HCT116 (cell line): ENCODE measurements around the gene GABRR3. TPM values are rescaled to one million over a fixed set of nuclear protein-coding genes. Genes with fewer than 3 reads are reported as not detected.

Experiments
- ATAC-seq: fragments of 200-7000 bp; cut with Tn5 transposase; 2 replicates; pipeline ENCODE4 v1.9.1; 2020; ENCODE audit warnings: mild to moderate bottlenecking, moderate library complexity
- BruUV-seq: library from RNA; stranded (reverse); fragments of 400-500 nt; replicated peaks from 2 replicates; lab custom pipeline; 2021; lab: Mats Ljungman, UMichigan
- CTCF ChIA-PET: fragments of 300-600 bp; sonication (Branson Sonifier 250); formaldehyde crosslinking; loops from one replicate; lab custom pipeline; 2021; ENCODE audit warnings: antibody characterized with exemption; lab: Charles Lee
- POLR2A ChIA-PET: fragments of 300-600, 350-600 bp; sonication (Branson Sonifier 250); formaldehyde crosslinking; loops from one replicate; lab custom pipeline; 2021; ENCODE audit warnings: antibody characterized with exemption; lab: Charles Lee
- RAD21 ChIA-PET, 2 experiments: fragments of 300-600 bp; sonication (Branson Sonifier 250); formaldehyde crosslinking; loops; one replicate each; lab custom pipeline; 2023; ENCODE audit warnings: low total read pairs in 2 of 2; ENCODE audit not compliant: uncharacterized antibody in 2 of 2, unreplicated experiment in 2 of 2, low non-redundant PET in 1 of 2; lab: Charles Lee
- DNase-seq: peaks from one replicate; pipeline ENCODE4 v3.0.0-alpha.2; 2010; ENCODE audit warnings: low read depth, low spot score
- H2AFZ ChIP-seq: fragments of 200-600 bp; shearing (Covaris generic), sonication (generic); 2 replicates; pipeline ENCODE4 v1.6.1; 2017; ENCODE audit warnings: low read depth, mixed run types, mixed read lengths, antibody characterized with exemption, low read length; ENCODE audit not compliant: poor library complexity, severe bottlenecking
- H3K27ac ChIP-seq: 2 replicates; pipeline ENCODE4 v1.5.1; 2012; ENCODE audit warnings: low read depth, low read length
- H3K27me3 ChIP-seq: fragments of 200-600 bp; sonication (generic); 2 replicates; pipeline ENCODE4 v1.6.1; 2016; ENCODE audit warnings: mixed run types, low read length, mixed read lengths; ENCODE audit not compliant: insufficient read depth
- H3K36me3 ChIP-seq, 2 experiments: fragments of 200-500 bp in 1 of 2; fragments of 200-600 bp in 1 of 2; sonication (Bioruptor generic) in 1 of 2; sonication (generic) in 1 of 2; 2 replicates each; pipeline versions ENCODE4 v1.5.1 to v1.6.1; 2014 to 2016; ENCODE audit warnings: low read length in 2 of 2, inconsistent platforms in 1 of 2, mixed read lengths in 1 of 2, mixed run types in 1 of 2; ENCODE audit not compliant: insufficient read depth in 2 of 2, control insufficient read depth in 1 of 2
- H3K4me1 ChIP-seq, 2 experiments: fragments of 200-600 bp in 1 of 2; sonication (generic) in 1 of 2; 2 replicates each; pipeline versions ENCODE4 v1.5.1 to v1.6.1; 2012 to 2017; ENCODE audit warnings: low read length in 2 of 2, inconsistent platforms in 1 of 2, mild to moderate bottlenecking in 1 of 2, mixed read lengths in 1 of 2, mixed run types in 1 of 2, moderate library complexity in 1 of 2; ENCODE audit not compliant: insufficient read depth in 2 of 2, control insufficient read depth in 1 of 2
- H3K4me2 ChIP-seq: fragments of 200-600 bp; sonication (generic); 2 replicates; pipeline ENCODE4 v1.6.1; 2017; ENCODE audit warnings: mixed run types, low read length, mixed read lengths
- H3K4me3 ChIP-seq, 2 experiments: fragments of 200-600 bp in 1 of 2; sonication (generic) in 1 of 2; replicated peaks in 1 of 2; 2 replicates each; pipeline ENCODE4 v1.5.1; 2011 to 2016; ENCODE audit warnings: low read length in 2 of 2, control low read depth in 1 of 2, low read depth in 1 of 2, mild to moderate bottlenecking in 1 of 2, mixed read lengths in 1 of 2, mixed run types in 1 of 2
- H3K79me2 ChIP-seq: fragments of 200-600 bp; sonication (generic); 2 replicates; pipeline ENCODE4 v1.6.1; 2017; ENCODE audit warnings: mild to moderate bottlenecking, mixed run types, low read length, moderate library complexity, mixed read lengths; ENCODE audit not compliant: insufficient read depth
- H3K9ac ChIP-seq: fragments of 200-600 bp; sonication (generic); 2 replicates; pipeline ENCODE4 v1.6.1; 2016; ENCODE audit warnings: low read length, mixed read lengths
- H3K9me2 ChIP-seq: fragments of 200-600 bp; sonication (generic), shearing (Covaris generic); 2 replicates; pipeline ENCODE4 v1.6.1; 2017; ENCODE audit warnings: mixed run types, mild to moderate bottlenecking, moderate library complexity; ENCODE audit not compliant: insufficient read depth
- H3K9me3 ChIP-seq, 2 experiments: fragments of 200-500 bp in 1 of 2; fragments of 200-600 bp in 1 of 2; sonication (Bioruptor generic) in 1 of 2; sonication (generic) in 1 of 2; 2 replicates each; pipeline ENCODE4 v1.6.1; 2014 to 2017; ENCODE audit warnings: low read length in 2 of 2, mixed read lengths in 2 of 2, inconsistent platforms in 1 of 2, low read depth in 1 of 2, mild to moderate bottlenecking in 1 of 2, mixed run types in 1 of 2, moderate library complexity in 1 of 2; ENCODE audit not compliant: control insufficient read depth in 1 of 2, insufficient read depth in 1 of 2
- H4K20me1 ChIP-seq: fragments of 200-600 bp; sonication (generic), shearing (Covaris generic); 2 replicates; pipeline ENCODE4 v1.6.1; 2017; ENCODE audit warnings: mixed run types, mild to moderate bottlenecking, moderate library complexity; ENCODE audit not compliant: insufficient read depth
- ATF3 ChIP-seq: IDR thresholded peaks from 2 replicates; pipeline ENCODE4 v1.6.1; 2012
- CBX3 ChIP-seq: IDR thresholded peaks from 2 replicates; pipeline ENCODE4 v1.6.1; 2012; ENCODE audit warnings: low read depth
- CEBPB ChIP-seq: IDR thresholded peaks from 2 replicates; pipeline ENCODE4 v1.6.1; 2012; ENCODE audit warnings: low read depth
- EGR1 ChIP-seq: IDR thresholded peaks from 2 replicates; pipeline ENCODE4 v1.6.1; 2012; ENCODE audit warnings: low read depth
- ELF1 ChIP-seq: IDR thresholded peaks from 2 replicates; pipeline ENCODE4 v1.6.1; 2012; ENCODE audit warnings: low read depth, borderline replicate concordance
- EZH2 ChIP-seq: fragments of 200-600 bp; sonication (generic); IDR thresholded peaks from 2 replicates; pipeline ENCODE4 v1.6.1; 2017; ENCODE audit warnings: antibody characterized with exemption, mixed run types
- EZH2phosphoT487 ChIP-seq: fragments of 200-600 bp; IDR thresholded peaks from 2 replicates; pipeline ENCODE4 v1.6.1; 2018; ENCODE audit warnings: antibody characterized with exemption, borderline replicate concordance
- FOSL1 ChIP-seq: IDR thresholded peaks from 2 replicates; pipeline ENCODE4 v1.6.1; 2012; ENCODE audit warnings: low read depth
- JUND ChIP-seq: IDR thresholded peaks from 2 replicates; pipeline ENCODE4 v1.6.1; 2012
- MAX ChIP-seq: IDR thresholded peaks from 2 replicates; pipeline ENCODE4 v1.6.1; 2012
- POLR2A ChIP-seq: IDR thresholded peaks from 2 replicates; pipeline ENCODE4 v1.7.0; 2011; ENCODE audit warnings: borderline replicate concordance; ENCODE audit not compliant: insufficient read depth, insufficient read length; ENCODE audit errors: extremely low read depth
- POLR2AphosphoS5 ChIP-seq: IDR thresholded peaks from 2 replicates; pipeline ENCODE4 v1.6.1; 2011; ENCODE audit warnings: mild to moderate bottlenecking, low read depth, low read length, moderate library complexity
- RAD21 ChIP-seq: IDR thresholded peaks from 2 replicates; pipeline ENCODE4 v1.6.1; 2012; ENCODE audit warnings: low read depth, mild to moderate bottlenecking
- SRF ChIP-seq: IDR thresholded peaks from 2 replicates; pipeline ENCODE4 v1.6.1; 2012; ENCODE audit warnings: low read depth
- TCF7L2 ChIP-seq: IDR thresholded peaks from 2 replicates; pipeline ENCODE4 v1.7.0; 2011; ENCODE audit warnings: borderline replicate concordance, inconsistent platforms; ENCODE audit not compliant: insufficient read depth, insufficient read length; ENCODE audit errors: extremely low read depth
- YY1 ChIP-seq: IDR thresholded peaks from 2 replicates; pipeline ENCODE4 v1.6.1; 2011; ENCODE audit warnings: low read length, low read depth, moderate library complexity, mild to moderate bottlenecking; ENCODE audit not compliant: insufficient replicate concordance; ENCODE audit errors: extremely low read depth
- ZBTB33 ChIP-seq: IDR thresholded peaks from 2 replicates; pipeline ENCODE4 v1.6.1; 2011; ENCODE audit warnings: mild to moderate bottlenecking, low read length, moderate library complexity; ENCODE audit not compliant: insufficient replicate concordance; ENCODE audit errors: extremely low read depth
- ZFX ChIP-seq: fragments of 450-650 bp; IDR thresholded peaks from 2 replicates; pipeline ENCODE4 v1.6.1; 2017
- ZNF274 ChIP-seq: fragments of 200-500 bp; sonication (Bioruptor generic); IDR thresholded peaks from 2 replicates; pipeline ENCODE4 v1.6.1; 2014; ENCODE audit warnings: mild to moderate bottlenecking, low read depth, low read length, inconsistent platforms
- intact Hi-C: fragments of 100-400 bp; cut with micrococcal nuclease; formaldehyde crosslinking; loops from 2 replicates; pipeline ENCODE4 v1.10.0; 2022
- total RNA-seq: library from RNA; stranded (reverse); gene quantifications from one replicate; pipeline ENCODE4 v1.2.1, GENCODE V29; 2021; ENCODE audit not compliant: unreplicated experiment
- TF ChIP-seq, protein P1 (sequence below), 3 experiments: fragments of 200-600 bp in 1 of 3; sonication (generic) in 1 of 3; IDR thresholded peaks in 2 of 3; conservative IDR thresholded peaks in 1 of 3; 2 replicates each; pipeline ENCODE4 v1.5.1; 2012 to 2017; ENCODE audit warnings: low read depth in 2 of 3, low read length in 2 of 3, antibody characterized with exemption in 1 of 3, borderline replicate concordance in 1 of 3, control low read depth in 1 of 3, mild to moderate bottlenecking in 1 of 3, mixed read lengths in 1 of 3, mixed run types in 1 of 3, moderate library complexity in 1 of 3; ENCODE audit not compliant: insufficient read depth in 1 of 3

The GABRR3 gene
- total RNA-seq, 1 experiment from 2014 or later = not detected

- TF ChIP-seq ZBTB33 (no peak), TCF7L2 (no peak), MAX (no peak), POLR2A (no peak), ELF1 (no peak), ZFX (no peak), YY1 (no peak), EZH2phosphoT487 (no peak), FOSL1 (no peak), ZNF274 (no peak), CEBPB (no peak), SRF (no peak), EZH2 (no peak), RAD21 (no peak)
Measured at GRCh38 chr3:98020412-98020811, 14.7 kb downstream of the GABRR3 start (continued).

DNA sequence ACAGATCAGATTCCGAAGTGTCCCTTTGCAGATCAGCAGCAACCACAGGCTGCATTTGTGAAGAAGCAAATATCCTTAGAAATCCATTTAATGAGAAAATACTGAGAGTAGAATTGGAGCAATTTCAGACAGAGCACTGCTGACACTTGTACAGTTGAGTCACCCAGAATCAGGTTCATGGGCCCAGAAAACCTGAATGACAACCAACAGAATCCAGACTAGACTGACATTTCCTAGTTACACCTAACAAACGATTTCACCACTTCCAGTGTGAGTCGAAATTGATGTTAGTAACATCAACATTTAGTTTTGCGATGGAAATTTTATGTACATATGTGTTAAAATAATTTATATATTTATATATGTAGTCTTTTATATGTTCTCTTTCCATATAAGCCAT, 16.8 kb downstream of the GABRR3 start:
- H2AFZ ChIP-seq = no peak overlapping the region
- no TSS peak for BruUV-seq
- H4K20me1 ChIP-seq = no peaks in the 10 kb centered on the region
- no peak overlapping the region for H3K4me3 ChIP-seq
- peaks cover 0 to 8% of the 10 kb centered on the region in 2 experiments; a peak in 2 of 4 replicates for H3K4me1 ChIP-seq
- RAD21 ChIA-PET = no interaction called here
- H3K36me3 ChIP-seq = no peaks in the 10 kb centered on the region
- H3K9me2 ChIP-seq = no peaks in the 10 kb centered on the region
- H3K27me3 ChIP-seq = no peaks in the 10 kb centered on the region
- H3K9ac ChIP-seq = no peak overlapping the region
- intact Hi-C loops = no loop called here
- H3K9me3 ChIP-seq = no peaks in the 10 kb centered on the region
- DNase-seq = no peak
- POLR2A ChIA-PET = no interaction called here
- CTCF ChIA-PET = no interaction called here
- no peak for ATAC-seq
- no peak overlapping the region for H3K4me2 ChIP-seq
- no peaks in the 10 kb centered on the region for H3K79me2 ChIP-seq
- no peak overlapping the region for H3K27ac ChIP-seq
- TF ChIP-seq FOSL1 (no peak), CEBPB (no peak), MAX (no peak), ZNF274 (no peak), EZH2phosphoT487 (no peak), ZFX (no peak), YY1 (no peak), POLR2A (no peak), TCF7L2 (no peak), ELF1 (no peak), POLR2AphosphoS5 (no peak), JUND (no peak), CBX3 (no peak), ATF3 (no peak), EGR1 (no peak), SRF (no peak)
- TF ChIP-seq, protein P1, sequence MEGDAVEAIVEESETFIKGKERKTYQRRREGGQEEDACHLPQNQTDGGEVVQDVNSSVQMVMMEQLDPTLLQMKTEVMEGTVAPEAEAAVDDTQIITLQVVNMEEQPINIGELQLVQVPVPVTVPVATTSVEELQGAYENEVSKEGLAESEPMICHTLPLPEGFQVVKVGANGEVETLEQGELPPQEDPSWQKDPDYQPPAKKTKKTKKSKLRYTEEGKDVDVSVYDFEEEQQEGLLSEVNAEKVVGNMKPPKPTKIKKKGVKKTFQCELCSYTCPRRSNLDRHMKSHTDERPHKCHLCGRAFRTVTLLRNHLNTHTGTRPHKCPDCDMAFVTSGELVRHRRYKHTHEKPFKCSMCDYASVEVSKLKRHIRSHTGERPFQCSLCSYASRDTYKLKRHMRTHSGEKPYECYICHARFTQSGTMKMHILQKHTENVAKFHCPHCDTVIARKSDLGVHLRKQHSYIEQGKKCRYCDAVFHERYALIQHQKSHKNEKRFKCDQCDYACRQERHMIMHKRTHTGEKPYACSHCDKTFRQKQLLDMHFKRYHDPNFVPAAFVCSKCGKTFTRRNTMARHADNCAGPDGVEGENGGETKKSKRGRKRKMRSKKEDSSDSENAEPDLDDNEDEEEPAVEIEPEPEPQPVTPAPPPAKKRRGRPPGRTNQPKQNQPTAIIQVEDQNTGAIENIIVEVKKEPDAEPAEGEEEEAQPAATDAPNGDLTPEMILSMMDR (IDR thresholded peaks at IDR 0.05 in 2 of 3, conservative IDR thresholded peaks at IDR 0.05 in 1 of 3; ENCODE audit: borderline replicate concordance in 1 of 3, insufficient read depth in 1 of 3, low read depth in 2 of 3, low read length in 2 of 3) = no peak
